Anterior cingulate cortex (tissue), 58 donors: Measurements from ENCODE around the gene ECHDC1.

Experiments used
- DNase-seq, 58 donors: peaks; one replicate each; lab custom pipeline; 2025; lab: John Stamatoyannopoulos, UW

Gene ECHDC1

DNA sequence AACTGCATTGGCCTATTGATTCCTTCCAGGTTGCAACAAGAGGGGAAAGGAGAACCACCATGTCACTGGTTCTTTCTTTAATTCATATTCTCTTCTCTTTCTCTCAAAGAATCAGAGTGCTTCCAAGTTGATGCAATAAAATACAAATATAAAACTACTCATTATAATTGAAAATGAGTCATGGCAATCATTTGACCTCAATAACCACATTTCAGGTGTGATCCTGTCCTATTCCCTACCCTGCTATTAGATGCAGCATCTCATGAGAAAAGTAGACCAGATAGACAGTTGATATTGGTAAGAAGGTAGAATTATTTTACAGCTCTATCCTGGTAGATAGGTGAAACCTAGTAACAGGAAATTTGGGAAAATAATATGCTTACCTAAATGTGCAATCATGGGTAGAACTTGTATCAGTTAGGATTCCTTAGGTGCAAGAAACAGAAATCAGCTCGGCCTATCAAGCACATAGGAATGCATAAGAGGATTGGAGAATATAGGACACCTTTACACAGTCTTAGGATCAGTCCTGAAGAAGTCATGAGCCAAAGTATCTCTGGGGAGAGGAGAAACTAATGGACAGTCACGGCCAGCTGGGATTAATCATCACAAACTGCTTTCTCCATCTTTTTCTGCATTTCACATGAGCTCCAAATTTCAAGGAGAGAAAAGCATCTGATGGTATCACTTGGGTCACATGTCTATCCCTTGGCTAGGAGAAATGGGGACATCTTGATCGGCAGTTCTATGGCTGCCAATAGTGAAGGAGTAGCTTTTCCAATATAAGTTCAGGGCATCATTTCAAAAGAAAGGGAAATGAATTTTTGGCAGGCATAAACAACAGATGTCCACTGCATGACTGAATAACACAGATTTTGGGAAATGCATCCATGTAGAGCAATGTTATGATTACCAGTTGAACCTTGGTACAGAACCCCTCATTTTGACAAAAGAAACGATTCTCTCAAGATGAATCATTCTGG lies 96.0 kb downstream of the ECHDC1 start:
- DNase-seq: peak in 1 of 58 donors; percentile 1

DNA sequence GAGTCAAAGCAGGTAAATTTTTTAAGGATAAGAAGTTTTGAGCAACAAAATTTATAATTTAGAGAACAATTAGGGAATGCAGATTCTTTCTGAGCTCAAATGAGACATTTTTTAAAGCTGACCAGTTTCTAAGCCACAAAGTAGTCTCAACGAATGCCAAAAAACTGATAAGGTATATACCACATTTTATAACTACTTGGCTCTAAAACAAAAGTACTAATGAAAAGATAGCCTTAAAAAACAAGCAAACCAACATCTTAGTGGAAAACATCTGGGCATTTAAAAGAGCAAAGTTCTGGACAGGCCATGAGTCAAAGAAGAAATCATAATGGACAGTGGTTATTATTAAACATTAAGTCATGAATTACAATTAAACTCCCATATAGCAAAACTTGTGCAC lies 99.9 kb downstream of the ECHDC1 start:
- DNase-seq: no peak
